MV-4-11 (cell line): Measurements from ENCODE around the gene CTPS1.

Source experiments
- DNase-seq: peaks from one replicate; lab custom pipeline; 2025; lab: John Stamatoyannopoulos, UW

The CTPS1 gene

GRCh38 chr1:40997096-40997495 lies 17.6 kb downstream of the CTPS1 start:
- DNase-seq: peak; percentile 20

- DNase-seq: no peak
Measured at GRCh38 chr1:40998668-40999067, 19.2 kb downstream of the CTPS1 start.

GRCh38 chr1:41003127-41003639 lies 23.7 kb downstream of the CTPS1 start:
- no peak for DNase-seq

GRCh38 chr1:41003640-41004220 lies 24.2 kb downstream of the CTPS1 start:
- DNase-seq: peak; percentile 97

- no peak for DNase-seq
Measured at GRCh38 chr1:41005876-41006275, 26.4 kb downstream of the CTPS1 start.

GRCh38 chr1:41006942-41007865 lies 27.7 kb downstream of the CTPS1 start:
- DNase-seq: no peak

GRCh38 chr1:41009466-41009865 lies 30.0 kb downstream of the CTPS1 start:
- DNase-seq: no peak

GRCh38 chr1:41010345-41010744 lies 30.8 kb downstream of the CTPS1 start:
- DNase-seq: no peak

GRCh38 chr1:41013024-41013423 lies 33.5 kb downstream of the CTPS1 start:
- DNase-seq: no peak

- DNase-seq: no peak
Measured at GRCh38 chr1:41013796-41014195, 34.3 kb downstream of the CTPS1 start.

- no peak for DNase-seq
Measured at GRCh38 chr1:41014871-41015270, 35.4 kb downstream of the CTPS1 start.

- no peak for DNase-seq
Measured at GRCh38 chr1:41015281-41015896, 35.9 kb downstream of the CTPS1 start.

- DNase-seq: no peak
Measured at GRCh38 chr1:41015897-41016470, 36.5 kb downstream of the CTPS1 start.

GRCh38 chr1:41017141-41018017 lies 37.9 kb downstream of the CTPS1 start:
- no peak for DNase-seq

- DNase-seq: no peak
Measured at GRCh38 chr1:41018018-41018410, 38.5 kb downstream of the CTPS1 start.

- no peak for DNase-seq
Measured at GRCh38 chr1:41019353-41019745, 39.9 kb downstream of the CTPS1 start.

- DNase-seq: no peak
Measured at GRCh38 chr1:41020109-41020576, 40.6 kb downstream of the CTPS1 start.

- no peak for DNase-seq
Measured at GRCh38 chr1:41020654-41021053, 41.2 kb downstream of the CTPS1 start.

GRCh38 chr1:41021526-41022308 lies 42.2 kb downstream of the CTPS1 start, which contains the start of gene SLFNL1:
Gene SLFNL1, minus strand, starts transcription at chr1:41021725. Its CDS starts 1,065 bp downstream, at chr1:41020660.
- DNase-seq: no peak

- DNase-seq: no peak
Measured at GRCh38 chr1:41022424-41022823, 42.9 kb downstream of the CTPS1 start.
